KG1 (cell line): ENCODE data around the gene GOLGA7B.
A peak's percentile ranks its signal among the peaks of the same experiment; 100 is the strongest.
"Not testable (repeated sequence)": the region's sequence is repeated elsewhere in the genome, so short reads cannot be mapped to it uniquely, and the experiment has no call there.

Experiments used
- DNase-seq: peaks from one replicate; lab custom pipeline; 2025; lab: John Stamatoyannopoulos, UW

Gene GOLGA7B

GRCh38 chr10:97831259-97831658 lies 18.4 kb upstream of the GOLGA7B start:
- DNase-seq: no peak

GRCh38 chr10:97836446-97836845 lies 13.2 kb upstream of the GOLGA7B start:
- no peak for DNase-seq

DNA sequence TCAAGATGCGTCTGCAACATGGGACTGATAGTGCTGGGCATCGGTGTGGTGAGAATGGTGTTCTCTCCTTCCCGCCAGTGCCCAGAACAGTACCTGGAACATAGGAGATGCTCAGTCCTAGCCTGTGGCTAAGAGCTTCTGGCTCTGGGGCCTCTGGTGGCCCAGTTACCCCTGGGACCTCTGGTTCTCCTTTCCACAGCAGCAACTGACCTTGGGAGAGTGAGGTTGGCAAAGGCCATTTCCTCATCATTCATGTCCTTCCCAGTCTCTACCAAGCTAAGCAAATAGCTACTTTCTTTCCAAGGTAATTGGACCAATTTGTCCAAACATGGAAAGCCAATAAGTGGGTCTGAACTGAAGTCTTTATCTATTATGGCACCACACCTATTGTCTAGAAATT lies 11.6 kb upstream of the GOLGA7B start:
- no peak for DNase-seq

DNA sequence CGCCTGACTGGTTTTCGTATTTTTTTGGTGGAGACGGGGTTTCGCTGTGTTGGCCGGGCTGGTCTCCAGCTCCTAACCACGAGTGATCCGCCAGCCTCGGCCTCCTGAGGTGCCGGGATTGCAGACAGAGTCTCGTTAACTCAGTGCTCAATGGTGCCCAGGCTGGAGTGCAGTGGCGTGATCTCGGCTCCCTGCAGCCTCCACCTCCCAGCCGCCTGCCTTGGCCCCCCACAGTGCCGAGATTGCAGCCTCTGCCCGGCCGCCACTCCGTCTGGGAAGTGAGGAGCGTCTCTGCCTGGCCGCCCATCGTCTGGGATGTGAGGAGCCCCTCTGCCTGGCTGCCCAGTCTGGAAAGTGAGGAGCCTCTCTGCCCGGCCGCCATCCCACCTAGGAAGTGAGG lies 8.5 kb upstream of the GOLGA7B start:
- not testable (repeated sequence) for DNase-seq

DNA sequence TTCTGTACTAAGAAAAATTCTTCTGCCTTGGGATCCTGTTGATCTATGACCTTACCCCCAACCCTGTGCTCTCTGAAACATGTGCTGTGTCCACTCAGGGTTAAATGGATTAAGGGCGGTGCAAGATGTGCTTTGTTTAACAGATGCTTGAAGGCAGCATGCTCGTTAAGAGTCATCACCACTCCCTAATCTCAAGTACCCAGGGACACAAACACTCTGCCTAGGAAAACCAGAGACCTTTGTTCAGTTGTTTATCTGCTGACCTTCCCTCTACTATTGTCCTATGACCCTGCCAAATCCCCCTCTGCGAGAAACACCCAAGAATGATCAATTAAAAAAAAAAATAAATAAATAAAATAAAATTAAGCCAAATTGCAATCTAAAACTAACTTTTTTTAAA lies 7.5 kb upstream of the GOLGA7B start:
- DNase-seq: not testable (repeated sequence)

GRCh38 chr10:97842656-97843280 lies 6.9 kb upstream of the GOLGA7B start:
- DNase-seq: no peak

- no peak for DNase-seq
These were observed 6.4 kb upstream of the GOLGA7B start for GRCh38 chr10:97843281-97843671.

DNA sequence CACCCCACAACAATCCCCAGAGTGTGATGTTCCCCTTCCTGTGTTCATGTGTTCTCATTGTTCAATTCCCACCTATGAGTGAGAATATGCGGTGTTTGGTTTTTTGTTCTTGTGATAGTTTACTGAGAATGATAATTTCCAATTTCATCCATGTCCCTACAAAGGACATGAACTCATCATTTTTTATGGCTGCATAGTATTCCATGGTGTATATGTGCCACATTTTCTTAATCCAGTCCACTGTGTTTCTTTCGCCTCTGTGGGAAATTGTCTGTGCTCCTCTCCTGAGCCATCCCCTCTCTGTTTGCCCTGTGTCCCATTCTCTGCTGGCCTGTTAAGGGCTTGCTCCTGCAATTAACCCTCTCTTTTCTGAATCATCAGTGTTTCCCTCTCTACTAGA lies 5.7 kb upstream of the GOLGA7B start:
- not testable (repeated sequence) for DNase-seq

- no peak for DNase-seq
These were observed 5.0 kb upstream of the GOLGA7B start for GRCh38 chr10:97844678-97845077.

GRCh38 chr10:97849103-97849686 lies 448 bp upstream of the GOLGA7B start:
- no peak for DNase-seq

GRCh38 chr10:97850446-97850845 lies 803 bp downstream of the GOLGA7B start:
- no peak for DNase-seq

DNA sequence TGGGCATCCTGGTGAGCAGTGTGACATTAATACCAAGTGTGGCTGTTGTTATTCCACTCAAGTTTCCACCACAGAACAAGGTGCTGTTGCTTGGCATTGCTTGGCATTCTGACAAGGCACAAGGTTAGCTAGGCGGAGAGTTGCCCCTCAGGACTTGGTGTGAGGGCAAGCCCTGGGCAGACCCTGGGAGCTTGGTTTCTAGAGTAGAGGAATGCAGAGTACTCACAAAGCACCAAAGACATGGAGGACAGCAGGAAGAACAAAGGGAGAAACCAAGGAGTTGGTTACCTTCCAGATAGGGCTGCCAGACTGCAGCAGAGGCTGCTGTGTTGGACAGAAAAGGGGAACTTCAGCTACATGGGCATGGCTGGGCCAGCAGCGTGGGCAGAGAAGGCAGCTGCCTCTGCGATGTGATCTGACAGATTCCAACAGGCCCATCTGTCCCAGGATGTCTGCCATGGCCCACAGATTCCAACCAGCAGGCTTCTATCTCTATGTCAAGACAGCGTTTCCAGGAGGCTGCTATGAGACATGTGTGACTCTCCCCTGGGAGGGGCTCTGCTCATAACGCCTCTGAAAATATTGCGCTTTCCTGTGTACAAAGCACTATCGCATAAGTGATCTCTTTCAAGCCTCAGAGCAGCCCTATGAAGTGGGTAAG lies 1.8 kb downstream of the GOLGA7B start:
- no peak for DNase-seq

GRCh38 chr10:97852277-97852676 lies 2.6 kb downstream of the GOLGA7B start:
- DNase-seq: no peak

GRCh38 chr10:97852840-97853405 lies 3.3 kb downstream of the GOLGA7B start:
- no peak for DNase-seq

DNA sequence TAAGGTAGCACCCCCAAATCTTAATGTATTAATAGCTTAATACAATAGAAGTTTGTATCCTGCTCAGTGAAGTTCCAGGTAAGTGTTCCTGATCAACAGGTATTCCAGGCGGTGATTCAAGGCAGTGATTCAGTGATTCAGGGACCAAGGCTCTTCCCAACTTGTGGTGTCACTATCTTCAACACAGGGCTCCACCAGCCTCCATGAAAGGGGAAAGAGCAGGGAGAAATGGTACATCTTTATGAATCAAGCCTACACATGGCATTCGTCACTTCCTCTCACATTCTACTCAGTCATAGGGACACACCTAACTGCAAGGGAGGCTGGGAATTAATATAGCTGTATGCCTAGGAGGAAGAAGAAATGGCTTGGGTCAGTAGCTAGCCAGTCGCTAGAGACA lies 5.1 kb downstream of the GOLGA7B start:
- no peak for DNase-seq

DNA sequence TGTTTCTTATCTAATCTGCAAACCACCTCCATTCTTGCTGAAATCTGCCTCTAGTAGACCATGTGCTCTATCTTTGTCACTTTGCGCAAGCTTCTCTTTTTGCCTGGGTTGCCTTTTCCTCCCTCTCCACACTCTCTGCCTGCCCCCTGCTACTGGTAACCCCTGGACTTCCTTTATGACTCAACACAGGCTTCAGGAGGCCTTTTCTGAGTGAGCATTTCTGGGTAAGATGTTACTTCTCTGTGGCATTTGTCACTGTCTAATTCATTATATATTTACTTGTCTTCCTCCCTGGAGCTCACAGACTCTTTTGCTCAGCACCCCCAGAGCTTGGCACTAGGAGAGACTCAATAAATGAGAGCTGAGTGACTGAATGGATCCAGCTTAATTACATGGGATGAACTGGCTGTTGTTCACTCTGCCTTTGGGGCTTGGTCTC lies 8.4 kb downstream of the GOLGA7B start:
- peak; percentile 28 for DNase-seq

DNA sequence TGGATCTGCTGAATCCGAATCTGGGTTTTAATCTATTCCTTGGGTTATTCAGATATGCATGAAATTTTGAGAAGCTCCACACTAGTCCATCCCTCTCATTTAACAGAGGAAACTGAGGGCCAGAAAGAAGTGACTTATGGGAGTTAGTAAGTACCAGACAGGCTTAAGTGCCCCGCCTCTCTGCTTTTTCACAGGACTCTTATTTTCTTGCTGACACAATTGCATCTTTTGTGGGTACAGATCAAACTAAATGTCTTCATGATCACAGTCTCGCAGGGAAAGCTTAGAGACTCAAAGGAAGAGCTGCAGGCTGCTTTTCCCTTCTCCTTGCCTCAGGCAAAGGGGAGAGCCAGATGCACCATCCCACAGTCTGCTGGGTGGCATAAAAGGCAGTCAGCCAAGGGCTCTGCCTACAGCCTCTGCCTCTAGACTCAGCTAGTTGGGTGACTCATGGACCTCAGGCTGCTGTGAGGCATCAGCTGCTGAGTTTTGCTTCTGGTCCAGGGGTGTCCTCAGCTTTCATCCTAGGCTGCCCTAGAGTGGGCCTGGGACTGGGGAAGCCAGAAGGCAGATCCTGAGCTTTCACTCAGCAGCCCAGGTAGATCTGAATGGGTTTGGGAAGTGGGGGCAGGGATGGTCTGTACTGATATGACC lies 11.6 kb downstream of the GOLGA7B start:
- no peak for DNase-seq

DNA sequence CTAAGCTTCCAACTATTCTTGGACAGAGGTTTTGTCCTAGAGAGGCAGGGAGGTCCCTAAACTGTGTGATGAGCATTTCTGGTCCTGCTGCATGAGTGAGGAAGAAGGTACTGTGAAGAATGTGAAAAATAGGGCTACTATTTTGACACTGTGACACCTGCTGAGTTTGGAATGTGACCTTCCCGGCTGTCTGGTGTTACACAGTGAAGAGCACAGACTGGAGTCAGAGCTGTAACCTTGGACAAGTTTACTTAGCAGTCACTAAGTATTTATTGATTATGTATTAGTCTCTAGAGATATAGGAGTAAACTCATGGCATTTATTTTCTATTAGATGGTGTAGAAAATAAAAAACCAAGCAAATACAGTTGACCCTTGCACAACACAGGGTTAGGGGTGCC lies 12.3 kb downstream of the GOLGA7B start:
- no peak for DNase-seq

DNA sequence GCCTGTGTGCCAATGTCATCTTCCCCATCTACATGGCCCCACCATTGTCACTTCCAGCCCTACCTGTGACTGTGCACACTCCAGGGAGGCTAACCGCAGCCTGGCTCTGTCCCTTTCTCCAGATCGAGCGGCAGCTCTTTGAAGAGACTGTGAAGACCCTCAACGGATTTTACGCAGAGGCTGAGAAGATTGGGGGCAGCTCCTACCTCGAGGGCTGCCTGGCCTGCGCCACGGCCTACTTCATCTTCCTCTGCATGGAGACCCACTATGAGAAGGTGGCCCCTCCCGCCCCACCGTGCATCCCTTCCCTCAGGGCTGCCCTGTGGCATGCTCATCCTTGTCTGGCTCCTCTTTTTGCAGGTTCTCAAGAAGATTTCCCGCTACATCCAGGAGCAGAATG lies 14.2 kb downstream of the GOLGA7B start:
- no peak for DNase-seq

GRCh38 chr10:97865488-97865887 lies 15.8 kb downstream of the GOLGA7B start:
- DNase-seq: no peak

DNA sequence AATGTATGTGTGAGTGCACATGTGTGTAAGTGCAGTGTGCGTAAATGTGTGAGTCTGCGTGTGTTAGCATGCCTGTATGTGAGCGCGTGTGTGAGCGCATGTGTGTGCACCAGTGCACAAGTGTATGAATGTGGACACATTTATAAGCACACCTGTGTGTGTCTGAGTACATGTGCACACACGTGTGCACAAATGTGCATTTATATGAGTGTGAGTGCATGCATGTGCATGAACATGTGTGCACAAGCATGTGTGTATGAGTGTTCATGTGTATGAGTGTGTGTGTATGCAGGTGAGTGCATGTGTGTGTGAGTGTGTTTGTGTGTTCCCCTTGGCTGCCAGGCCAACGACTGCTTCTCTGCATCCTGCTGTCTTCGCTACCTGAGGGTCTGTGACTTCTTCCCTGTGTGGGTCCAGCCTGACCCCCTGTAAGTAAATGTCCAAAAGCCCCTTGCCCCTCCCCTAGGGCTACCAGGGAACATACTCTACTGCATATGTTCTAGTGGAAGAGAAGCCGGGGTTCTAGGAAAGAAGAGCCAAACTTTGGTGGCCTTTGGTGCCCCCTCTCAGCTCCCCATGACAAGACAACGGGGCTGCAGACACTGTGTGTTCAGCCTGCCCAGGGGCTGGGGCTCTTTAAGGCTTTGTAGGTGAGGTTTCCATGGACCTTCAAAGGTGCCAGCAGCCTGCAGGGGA lies 17.0 kb downstream of the GOLGA7B start:
- no peak for DNase-seq

- no peak for DNase-seq
These were observed 17.7 kb downstream of the GOLGA7B start for GRCh38 chr10:97867220-97867800.
